HG02571 (cell line): ENCODE data around the gene B4GALT3.
"Not testable (repeated sequence)": the region's sequence is repeated elsewhere in the genome, so short reads cannot be mapped to it uniquely, and the experiment has no call there.

Experiments
- ATAC-seq: cut with Tn5 transposase; IDR thresholded peaks from one replicate; pipeline ENCODE4 v1.9.1; 2021; ENCODE audit warnings: mild to moderate bottlenecking, moderate library complexity; ENCODE audit not compliant: unreplicated experiment

The B4GALT3 gene

DNA sequence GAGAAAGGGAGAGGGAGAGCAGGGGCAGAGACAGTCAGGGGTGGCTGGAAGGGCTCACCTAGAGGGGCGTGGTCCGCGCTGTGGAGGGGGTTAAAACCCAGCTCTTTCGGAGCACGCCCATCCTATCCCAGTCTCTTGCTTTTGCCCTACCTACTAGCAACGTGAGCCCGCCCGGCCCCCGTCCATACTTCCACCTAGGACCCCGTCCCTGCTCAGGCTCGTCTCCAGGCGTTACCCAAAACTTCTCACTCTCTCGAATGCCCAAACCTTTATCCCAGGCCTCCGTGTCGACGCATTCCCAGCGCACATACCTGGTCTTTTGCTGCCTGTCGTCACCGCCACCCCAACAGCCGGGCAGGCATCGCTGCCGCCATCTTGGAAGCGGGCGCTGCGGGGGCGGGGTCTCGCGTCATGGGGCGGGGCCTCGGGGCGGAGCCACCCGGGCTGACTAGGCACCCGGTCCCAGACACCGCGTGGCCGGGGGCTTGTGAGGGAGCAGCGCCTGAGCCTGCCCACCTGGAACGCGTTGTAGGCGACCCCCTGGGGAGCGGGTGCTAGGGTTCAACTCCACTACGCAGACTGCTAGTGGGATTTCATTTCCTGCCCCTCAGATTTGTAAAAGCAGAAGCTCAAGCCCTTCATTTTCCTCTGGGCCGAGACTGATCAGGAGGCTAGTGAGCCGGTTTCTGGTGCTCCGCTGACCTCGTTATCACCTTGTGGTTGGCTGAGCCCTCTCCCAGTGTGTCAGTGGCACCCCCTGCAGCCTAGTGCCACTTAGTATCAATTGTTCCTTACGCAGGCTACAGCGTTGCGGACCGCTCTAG, at the start of gene B4GALT3:
Gene B4GALT3 (minus strand): TSS at position 396 of the 824 bp plus-strand sequence. CDS start 1,447 bp downstream, outside the sequence.
- peak; percentile 87 for ATAC-seq

DNA sequence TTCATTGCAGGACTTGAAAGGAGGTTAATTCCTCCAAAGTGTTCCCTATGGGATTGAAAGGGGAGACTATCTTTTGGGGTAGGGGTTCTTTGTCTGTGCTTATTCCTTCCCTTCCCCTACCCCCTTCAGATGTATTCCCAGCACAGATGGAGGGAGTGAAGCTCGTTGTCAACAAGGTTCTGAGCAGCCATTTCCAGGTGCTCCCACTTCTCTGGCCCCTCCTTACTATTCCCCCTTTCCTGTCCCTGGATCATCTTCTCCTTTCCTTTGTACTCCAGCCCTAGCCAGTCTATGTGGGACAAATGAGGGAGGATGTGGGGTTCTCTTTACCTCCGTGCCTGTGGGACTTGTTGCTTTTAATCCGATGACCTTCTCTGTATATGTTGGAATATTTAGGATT, 49.5 kb upstream of the B4GALT3 start:
- ATAC-seq, result no peak

DNA sequence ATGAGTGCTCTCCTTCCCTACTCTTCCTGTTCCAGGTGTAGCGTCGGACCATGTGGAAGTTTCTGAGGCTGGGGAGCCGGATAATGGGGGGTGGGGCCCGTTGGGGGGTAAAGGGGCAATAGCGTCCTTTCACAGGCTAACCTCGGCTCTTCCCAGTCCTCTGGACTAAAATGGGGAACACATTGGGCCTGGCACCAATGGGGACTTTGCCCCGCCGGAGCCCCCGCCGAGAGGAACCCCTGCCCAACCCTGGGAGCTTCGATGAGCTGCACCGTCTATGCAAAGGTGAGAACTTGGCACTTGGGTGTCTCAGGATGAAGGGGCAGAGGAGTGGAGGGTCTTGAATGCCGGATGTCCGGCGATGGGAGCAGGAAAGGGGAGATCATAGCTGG, 49.0 kb upstream of the B4GALT3 start:
- ATAC-seq, result no peak

DNA sequence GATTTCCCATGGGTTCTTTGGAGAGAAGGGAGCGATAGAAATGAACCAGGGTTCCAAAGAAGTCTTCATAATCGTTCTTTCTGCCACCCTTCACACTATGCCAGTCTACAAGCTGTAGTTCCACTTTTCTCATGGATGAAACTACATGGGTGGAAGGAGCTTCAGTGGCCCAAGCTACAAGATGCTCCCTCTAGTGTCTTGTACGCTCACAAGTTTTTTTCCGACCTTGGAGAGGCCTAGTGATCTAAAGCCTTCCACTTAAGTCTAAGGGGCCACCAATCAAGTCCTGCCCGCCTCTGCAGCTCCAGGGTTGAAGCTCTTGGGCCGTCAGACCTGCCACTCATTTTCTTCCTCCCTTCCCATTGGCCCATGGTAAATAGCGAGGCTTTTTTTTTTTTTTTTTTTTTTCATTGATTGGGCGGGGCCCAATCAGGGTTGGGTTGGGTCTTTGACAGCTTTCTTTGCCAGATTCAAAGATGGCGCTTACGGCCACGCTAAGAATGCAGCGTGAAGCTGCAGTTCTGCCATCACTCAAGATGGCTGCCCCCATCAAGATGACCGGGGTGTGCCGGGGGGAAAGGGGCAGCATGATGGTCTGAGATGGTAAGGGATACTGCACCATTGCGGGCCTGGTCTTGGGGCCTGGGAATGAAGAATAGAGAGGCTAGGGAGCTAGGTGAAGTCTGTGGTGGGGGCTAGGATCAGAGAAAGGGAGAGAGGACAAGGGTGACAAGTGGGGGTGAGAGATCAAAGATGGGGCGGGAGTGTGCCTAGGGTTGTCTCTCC, 48.4 kb upstream of the B4GALT3 start, which contains the start of gene TOMM40L:
Gene TOMM40L (plus strand): TSS at position 527 of the 786 bp plus-strand sequence. CDS start 430 bp downstream, outside the sequence.
- ATAC-seq, result peak; percentile 92

DNA sequence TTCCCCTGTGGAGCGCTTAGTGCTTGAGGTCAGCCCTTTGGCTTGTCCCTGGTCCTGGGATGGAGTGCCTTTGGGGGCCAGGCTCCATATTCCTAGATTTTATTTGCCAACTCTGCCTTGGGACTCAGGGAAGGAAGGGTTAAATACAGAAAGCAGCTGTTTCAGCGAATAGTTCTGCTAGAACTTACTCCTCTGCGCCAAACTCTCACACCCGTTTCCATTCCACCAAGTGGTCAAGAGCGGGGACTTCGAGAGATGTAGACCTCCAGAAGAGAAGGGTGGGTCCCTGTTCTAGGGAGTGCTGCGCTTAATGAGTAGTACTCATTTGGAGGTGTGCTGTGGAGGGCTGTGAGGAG, 47.8 kb upstream of the B4GALT3 start:
- no peak for ATAC-seq

DNA sequence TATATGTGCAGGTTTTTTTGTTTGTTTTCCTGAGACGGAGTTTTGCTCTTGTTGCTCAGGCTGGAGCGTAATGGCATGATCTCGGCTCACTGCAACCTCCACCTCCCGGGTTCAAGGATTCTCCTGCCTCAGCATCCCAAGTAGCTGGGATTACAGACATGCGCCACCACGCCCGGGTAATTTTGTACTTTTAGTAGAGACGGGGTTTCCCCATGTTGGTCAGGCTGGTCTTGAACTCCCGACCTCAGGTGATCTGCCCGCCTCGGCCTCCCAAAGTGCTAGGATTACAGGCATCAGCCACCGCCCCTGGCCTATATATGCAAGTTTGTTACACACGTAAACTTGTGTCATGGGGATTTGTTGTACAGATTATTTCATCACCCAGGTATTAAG, 47.4 kb upstream of the B4GALT3 start:
- ATAC-seq, result not testable (repeated sequence)

DNA sequence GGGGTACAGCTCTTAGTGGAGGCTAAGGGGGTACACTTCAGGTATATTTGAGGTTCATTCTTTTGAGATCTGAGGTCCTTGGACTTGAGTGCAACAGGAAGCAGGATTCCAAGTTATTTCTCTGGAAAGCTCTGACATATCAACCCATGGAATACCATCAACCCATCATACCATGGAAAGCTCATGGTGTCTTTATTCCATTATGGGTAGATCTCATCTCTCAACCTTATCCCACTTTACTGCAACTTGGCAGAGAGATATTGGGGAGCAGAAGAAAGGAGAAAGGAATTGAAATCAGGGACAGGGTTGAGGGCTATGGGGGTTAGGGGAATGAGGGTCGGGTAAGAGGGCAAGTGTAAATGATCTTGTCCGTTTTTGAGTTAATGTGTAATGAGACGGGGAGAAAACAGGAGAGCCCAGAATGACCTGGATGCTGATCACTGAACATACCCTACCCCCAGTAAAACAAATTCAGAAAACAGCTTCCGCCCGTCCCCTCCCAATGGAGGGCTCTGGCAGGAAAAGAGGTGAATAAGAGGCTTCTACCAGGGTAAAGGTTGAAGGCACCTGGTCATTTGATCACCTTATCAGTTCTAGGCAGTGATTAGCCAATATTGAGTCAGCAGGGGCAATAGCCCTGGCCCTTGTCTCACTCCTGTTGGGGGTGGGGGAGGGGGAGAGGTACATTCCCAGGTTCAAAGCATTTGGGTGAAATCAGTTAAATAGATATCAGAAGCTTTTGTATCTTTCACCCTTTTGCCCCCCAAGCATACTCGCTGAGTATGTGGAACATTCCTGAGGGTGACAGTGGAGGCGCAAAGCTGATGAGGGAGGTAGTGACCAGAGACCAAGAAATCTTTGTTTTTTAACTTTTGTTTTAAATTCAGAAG, 46.7 kb upstream of the B4GALT3 start:
- no peak for ATAC-seq

DNA sequence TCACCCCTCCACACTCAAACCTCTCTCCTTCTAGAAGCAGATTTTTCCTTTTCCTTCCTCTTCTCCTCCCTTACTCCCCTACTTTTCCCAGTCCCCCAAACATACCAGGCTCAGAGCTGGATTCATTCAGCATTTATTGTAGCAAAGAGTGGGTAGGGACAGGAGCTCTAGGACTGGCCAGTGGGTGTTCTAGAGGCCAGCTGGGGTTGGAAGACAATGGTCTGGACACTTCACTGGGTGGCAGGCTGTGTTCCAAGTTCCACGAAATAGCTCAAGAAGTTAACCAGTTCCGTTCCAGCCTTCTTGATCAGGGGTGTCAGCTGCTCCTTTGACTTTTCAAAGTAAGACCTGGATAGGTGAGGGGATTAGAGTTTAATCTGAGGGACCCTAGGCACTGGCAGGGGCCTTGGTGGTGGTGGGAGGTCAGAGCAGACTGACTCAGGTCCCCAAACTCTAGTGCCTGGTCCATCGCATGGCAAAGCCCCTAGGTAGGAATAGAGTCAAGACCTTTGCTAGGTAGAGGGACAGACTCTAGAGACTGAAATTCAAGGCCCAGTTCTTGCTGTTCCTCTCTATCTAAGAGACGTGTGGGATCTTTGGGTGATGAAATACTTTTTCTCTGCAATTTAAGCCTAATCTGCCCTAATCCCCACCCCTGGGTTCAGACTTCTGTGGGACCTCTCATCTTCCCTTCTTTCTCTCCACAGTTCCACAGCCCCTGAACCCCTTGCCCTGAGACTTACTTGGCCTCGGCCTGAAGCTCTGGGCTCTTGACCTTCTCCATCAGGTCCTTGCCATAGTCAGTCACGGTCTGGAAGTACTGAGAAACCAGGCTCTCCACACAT, 45.1 kb upstream of the B4GALT3 start:
- no peak for ATAC-seq

DNA sequence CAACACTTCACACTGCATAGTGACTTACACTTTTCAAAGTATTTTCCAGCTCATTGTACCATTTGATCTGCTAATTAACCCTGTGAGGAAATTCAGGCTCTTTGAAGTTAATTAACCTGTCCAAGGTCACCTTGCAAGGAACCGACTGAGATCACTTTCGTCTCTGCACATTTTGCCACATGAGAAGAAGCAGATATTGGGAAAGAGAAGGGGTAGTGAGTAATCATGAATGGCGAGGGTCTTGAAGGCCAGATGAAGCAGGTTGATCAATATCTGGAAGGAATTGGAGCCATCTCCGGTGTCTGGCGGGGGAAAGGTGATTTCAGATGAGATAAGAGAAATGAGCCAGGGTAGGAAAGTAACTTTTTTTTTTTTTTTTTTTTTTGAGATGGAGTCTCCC, 42.7 kb upstream of the B4GALT3 start:
- no peak for ATAC-seq

DNA sequence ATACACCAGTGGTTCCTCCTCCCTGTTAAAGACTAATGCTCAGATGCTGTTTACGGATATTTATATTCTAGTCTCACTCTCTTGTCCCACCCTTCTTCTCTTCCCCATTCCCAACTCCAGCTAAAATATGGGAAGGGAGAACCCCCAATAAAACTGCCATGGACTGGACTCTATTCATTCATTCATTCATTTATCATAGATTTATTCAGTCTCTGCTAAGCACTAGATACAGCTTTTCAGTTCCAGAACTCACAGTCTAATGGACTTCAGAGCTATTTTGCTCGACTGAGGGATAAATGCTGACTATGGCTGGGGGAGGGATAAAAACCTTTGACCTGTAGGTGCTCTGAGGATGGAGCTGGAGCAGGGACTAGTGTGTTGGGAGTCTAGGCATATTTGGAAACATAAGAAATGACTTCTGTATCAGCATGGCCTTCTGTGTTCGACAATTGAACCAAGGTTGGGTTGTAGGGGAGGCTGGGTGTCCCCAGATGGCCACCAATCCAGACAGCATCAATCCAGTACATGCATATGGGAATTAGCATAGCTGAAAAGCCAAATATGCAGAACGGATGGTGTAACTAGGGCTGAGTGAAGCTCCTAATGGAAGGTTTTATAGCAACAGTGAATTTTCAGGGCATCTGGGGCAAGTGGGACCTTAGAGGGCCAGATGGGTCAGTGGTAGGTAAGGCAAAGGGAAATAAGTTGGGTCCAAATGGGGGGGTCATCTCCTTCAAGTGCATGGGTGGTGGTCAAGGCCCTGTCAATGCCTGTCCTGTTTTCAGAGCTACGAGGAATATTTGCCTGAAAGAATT, 42.0 kb upstream of the B4GALT3 start:
- ATAC-seq, result no peak

DNA sequence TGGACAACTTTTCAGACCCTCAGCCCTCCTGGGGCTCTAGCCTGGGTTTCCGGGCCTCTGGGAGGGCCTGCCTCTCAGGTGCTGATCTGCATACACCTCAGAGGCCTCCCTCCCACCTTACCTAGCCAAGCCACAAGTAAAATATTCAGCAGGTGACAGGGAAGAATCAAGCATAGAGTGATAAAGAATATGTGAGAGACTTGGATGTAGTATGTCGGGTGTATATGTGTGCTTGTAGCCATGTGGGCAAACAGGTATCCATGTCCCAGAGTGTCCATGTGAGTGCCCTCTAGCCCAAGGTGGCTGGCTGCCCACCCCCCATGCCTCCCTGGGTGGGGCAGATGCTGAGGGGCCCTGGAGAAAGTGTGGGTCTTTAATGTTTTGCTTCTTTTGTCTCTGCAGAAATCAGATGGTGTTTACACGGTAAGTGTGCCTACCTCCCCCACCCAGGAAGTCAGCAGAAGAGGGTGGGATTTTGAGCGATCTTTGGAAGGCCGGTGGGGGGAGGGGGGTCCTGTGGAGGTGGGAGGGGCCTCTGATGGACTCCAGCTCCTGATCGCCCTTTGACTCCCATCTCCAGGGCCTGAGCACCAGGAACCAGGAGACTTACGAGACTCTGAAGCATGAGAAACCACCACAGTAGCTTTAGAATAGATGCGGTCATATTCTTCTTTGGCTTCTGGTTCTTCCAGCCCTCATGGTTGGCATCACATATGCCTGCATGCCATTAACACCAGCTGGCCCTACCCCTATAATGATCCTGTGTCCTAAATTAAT, 41.2 kb upstream of the B4GALT3 start:
- ATAC-seq, result no peak

DNA sequence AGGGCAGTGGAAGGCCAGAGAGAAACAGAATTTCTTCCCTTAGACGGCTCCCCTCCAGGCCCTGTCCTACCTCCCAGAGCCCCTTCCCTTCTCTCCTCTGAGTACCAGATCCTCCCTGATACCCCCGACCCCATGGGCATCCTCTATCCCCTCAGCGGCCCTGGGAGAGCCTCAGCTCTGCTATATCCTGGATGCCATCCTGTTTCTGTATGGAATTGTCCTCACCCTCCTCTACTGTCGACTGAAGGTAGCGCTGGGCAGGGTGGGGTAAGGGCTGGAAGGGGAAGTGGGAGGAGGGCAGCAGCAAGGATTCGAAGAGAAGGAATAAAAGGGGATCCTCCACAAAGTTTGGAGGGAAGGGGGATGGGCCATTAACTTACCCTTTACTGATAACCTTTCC, 40.5 kb upstream of the B4GALT3 start:
- ATAC-seq, result no peak

DNA sequence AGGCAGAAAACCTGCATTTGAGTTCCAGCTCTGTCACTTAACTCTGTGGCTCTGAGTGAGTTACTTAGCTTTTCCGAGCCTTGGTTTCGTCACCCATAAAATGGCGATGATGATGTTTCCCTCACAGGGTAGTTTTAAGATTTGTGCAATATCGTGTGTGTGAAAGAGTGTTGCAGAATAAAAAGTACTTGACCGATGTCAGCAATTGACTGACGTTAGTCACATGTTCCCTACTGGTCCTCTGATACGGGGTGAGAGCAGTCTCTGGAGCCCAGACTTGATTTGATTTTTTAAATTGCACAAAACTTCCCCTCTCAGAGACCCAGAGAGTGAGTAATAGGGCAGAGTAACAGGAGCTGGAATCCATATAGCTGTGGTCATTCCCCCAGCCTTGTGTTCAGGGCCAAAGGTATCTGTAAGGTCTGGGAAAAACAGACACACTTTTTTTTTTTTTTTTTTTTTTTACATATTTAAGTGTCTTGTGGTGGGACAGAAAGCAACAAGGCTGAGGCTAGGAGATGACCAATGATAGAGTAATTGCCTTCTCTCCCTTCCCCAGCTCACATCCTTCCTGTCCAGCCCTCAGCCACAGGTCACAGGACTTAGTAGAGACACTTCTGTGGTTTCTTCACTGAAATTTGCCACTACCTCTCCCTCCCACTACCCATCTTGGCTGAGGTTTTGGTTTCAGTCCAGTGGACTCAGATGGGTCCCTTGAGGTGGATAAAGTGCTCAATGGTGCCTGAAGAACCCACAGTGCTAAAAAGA, 39.8 kb upstream of the B4GALT3 start:
- peak; percentile 61 for ATAC-seq

DNA sequence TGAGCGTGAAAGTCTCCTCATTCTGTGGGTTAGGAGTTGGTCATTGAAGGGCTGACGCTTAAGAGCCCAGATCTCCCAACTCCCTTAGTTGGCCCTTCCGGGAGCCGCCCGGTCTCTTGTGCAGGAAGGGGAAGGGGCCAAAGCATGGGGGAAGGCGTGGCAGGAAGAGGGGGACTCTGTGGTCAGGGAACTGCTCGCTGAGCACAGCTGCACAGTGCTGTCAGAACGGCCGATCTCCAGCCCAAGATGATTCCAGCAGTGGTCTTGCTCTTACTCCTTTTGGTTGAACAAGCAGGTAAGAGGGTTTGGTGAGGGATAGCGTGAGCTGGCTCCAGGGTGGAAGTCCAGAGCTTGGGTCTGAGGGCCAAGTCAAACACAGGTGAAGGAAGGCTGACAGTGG, 37.8 kb upstream of the B4GALT3 start, which contains the start of gene FCER1G:
Gene FCER1G (plus strand): TSS at position 220 of the 400 bp plus-strand sequence. CDS start 27 bp downstream, at position 247.
- no peak for ATAC-seq

DNA sequence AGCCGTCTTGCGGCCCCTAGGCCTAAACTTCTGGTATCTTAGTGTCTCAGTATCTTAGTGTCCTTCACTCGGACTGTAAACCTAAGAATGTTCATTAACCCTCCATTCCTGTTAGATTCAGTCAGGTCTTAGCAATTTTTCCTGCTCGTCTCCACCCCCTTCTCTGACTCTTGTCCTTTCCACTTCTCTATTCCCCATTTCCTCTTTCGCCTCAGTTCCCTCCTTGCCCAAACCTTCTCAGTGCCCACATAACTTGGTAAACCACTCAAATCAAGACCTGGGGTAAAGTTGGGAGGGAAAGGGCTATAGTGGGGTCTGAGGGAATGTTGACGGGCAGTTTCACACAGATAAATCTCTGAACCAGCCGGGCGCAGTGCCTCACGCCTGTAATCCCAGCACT, 37.1 kb upstream of the B4GALT3 start:
- no peak for ATAC-seq

DNA sequence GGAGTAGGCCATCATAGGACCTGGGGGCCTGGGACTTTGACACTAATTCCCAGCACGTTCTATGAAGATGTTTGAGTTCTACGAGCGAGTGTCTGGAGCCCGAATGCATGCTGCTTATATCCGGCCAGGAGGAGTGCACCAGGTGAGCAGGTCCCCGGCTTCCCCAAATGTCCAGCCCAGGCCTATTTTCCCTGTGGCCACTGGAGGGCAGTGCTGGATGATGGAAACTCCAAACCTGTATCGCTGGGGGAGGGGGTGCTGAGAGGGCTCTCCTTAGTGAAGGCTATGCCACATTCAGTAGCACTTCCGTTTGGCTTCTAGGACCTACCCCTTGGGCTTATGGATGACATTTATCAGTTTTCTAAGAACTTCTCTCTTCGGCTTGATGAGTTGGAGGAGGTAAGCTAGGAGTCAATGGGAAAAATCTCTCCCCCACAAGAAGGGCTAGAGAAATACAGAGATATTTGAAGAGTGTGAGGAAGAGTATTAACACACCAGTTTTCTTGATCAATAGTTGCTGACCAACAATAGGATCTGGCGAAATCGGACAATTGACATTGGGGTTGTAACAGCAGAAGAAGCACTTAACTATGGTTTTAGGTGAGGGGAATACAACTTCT, 32.6 kb upstream of the B4GALT3 start:
- no peak for ATAC-seq

DNA sequence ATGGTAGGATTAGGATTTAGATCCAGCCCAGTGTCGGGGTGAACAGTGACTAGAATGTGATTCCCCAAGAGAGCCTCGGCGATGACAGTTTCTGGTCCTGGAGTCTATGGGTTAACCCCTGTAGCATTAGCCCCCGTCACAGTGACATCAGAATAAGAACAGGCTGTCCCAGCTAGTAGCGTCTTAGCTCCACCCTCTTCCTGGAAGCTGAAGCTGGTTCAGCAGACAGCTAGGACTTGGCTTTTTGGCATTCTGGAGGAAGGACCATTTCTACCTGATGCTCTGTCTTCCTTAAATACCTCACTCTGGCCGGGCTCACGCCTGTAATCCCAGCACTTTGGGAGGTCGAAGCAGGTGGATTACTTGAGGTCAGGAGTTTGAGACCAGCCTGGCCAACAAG, 29.9 kb upstream of the B4GALT3 start:
- ATAC-seq, result no peak
